Measurements from ENCODE around the gene UAP1L1.

DNA sequence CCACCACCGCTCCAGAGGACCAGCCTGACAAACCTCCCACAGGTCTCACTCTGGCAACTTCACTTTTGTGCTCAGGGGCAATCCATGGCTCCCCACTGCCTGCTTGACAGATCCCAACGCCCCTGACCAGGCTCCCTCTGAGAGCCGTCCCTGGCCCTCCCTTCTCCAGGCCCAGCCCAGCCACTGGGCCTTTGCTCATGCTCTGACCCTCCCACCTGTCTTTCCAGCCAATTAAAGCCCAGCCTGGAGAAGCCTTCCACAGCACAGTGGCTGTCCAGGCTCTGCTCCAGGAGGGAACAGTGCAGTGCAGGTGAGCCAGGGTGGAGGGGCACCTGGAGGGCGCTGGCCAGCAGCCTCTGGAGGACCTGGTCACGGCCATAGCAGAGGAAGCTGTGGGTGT lies 26.7 kb upstream of the UAP1L1 start:
- TF ChIP-seq POLR2A (IDR thresholded peaks at IDR 0.05; ENCODE audit: low read length) (no peak), ZFP36 (IDR thresholded peaks at IDR 0.05; ENCODE audit: borderline replicate concordance, partially characterized antibody) (no peak), EP300 (IDR thresholded peaks at IDR 0.05) (no peak), EHMT2 (IDR thresholded peaks at IDR 0.05; ENCODE audit: low read depth) (no peak), ESRRA (IDR thresholded peaks at IDR 0.05; ENCODE audit: borderline replicate concordance, low read length) (no peak), CHD4 (IDR thresholded peaks at IDR 0.05; ENCODE audit: borderline replicate concordance) (no peak), JUNB (IDR thresholded peaks at IDR 0.05) (no peak), RNF2 (IDR thresholded peaks at IDR 0.05; ENCODE audit: borderline replicate concordance, low read depth) (no peak)
- TF ChIP-seq, protein P1, sequence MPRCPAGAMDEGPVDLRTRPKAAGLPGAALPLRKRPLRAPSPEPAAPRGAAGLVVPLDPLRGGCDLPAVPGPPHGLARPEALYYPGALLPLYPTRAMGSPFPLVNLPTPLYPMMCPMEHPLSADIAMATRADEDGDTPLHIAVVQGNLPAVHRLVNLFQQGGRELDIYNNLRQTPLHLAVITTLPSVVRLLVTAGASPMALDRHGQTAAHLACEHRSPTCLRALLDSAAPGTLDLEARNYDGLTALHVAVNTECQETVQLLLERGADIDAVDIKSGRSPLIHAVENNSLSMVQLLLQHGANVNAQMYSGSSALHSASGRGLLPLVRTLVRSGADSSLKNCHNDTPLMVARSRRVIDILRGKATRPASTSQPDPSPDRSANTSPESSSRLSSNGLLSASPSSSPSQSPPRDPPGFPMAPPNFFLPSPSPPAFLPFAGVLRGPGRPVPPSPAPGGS (IDR thresholded peaks at IDR 0.05) = no peak
- TF ChIP-seq, protein P2, sequence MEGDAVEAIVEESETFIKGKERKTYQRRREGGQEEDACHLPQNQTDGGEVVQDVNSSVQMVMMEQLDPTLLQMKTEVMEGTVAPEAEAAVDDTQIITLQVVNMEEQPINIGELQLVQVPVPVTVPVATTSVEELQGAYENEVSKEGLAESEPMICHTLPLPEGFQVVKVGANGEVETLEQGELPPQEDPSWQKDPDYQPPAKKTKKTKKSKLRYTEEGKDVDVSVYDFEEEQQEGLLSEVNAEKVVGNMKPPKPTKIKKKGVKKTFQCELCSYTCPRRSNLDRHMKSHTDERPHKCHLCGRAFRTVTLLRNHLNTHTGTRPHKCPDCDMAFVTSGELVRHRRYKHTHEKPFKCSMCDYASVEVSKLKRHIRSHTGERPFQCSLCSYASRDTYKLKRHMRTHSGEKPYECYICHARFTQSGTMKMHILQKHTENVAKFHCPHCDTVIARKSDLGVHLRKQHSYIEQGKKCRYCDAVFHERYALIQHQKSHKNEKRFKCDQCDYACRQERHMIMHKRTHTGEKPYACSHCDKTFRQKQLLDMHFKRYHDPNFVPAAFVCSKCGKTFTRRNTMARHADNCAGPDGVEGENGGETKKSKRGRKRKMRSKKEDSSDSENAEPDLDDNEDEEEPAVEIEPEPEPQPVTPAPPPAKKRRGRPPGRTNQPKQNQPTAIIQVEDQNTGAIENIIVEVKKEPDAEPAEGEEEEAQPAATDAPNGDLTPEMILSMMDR (IDR thresholded peaks at IDR 0.05) = no peak
- TF ChIP-seq, protein P3, sequence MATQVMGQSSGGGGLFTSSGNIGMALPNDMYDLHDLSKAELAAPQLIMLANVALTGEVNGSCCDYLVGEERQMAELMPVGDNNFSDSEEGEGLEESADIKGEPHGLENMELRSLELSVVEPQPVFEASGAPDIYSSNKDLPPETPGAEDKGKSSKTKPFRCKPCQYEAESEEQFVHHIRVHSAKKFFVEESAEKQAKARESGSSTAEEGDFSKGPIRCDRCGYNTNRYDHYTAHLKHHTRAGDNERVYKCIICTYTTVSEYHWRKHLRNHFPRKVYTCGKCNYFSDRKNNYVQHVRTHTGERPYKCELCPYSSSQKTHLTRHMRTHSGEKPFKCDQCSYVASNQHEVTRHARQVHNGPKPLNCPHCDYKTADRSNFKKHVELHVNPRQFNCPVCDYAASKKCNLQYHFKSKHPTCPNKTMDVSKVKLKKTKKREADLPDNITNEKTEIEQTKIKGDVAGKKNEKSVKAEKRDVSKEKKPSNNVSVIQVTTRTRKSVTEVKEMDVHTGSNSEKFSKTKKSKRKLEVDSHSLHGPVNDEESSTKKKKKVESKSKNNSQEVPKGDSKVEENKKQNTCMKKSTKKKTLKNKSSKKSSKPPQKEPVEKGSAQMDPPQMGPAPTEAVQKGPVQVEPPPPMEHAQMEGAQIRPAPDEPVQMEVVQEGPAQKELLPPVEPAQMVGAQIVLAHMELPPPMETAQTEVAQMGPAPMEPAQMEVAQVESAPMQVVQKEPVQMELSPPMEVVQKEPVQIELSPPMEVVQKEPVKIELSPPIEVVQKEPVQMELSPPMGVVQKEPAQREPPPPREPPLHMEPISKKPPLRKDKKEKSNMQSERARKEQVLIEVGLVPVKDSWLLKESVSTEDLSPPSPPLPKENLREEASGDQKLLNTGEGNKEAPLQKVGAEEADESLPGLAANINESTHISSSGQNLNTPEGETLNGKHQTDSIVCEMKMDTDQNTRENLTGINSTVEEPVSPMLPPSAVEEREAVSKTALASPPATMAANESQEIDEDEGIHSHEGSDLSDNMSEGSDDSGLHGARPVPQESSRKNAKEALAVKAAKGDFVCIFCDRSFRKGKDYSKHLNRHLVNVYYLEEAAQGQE (IDR thresholded peaks at IDR 0.05) = no peak

Data from A549 (cell line).